ENCODE data around the gene FBLN7. TPM values are rescaled to one million over a fixed set of nuclear protein-coding genes. Genes with fewer than 3 reads are reported as not detected.
A peak's percentile ranks its signal among the peaks of the same experiment; 100 is the strongest.

Gene FBLN7
- total and polyA plus RNA-seq, 11 donors: 0.23 to 2.9 (median 0.49) TPM; not detected in 1

DNA sequence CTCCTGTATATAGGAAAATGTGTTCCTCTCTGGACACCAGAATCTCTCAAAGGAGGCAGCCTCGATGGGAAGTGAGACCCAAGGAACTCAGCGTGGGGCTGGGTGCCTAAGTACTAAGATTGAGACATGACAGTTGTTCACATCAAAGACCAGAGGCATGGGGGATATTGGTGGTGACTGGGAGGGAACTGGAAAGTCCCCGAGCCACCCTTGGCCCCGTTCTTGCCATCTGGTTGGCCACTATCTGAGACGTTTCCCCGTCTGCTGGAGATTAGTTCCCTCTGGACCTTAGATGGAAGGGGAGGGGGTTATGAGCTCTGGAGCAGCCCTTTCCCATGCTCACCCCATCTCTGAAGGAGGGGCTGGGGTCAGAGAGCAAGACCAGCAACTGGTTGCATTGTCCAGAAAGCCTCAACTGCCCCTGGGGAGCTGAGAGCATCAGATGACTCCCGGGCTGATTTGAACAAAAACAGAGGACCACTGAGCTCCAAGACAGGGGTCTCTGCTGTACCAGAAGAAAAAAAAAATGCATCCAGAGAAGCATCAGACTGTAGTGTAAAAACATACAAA, 11.8 kb downstream of the FBLN7 start:
- 52 to 74% (median 69%) methylated on average over 7 of the region's 7 CpGs for WGBS, 4 donors
- Histone ChIP-seq H3K27ac (peak overlapping the region in 9 of 12 donors; percentile 22 to 60 (median 32)), H3K4me3 (no peak overlapping the region), H3K36me3 (no peaks in the 10 kb centered on the region), H3K9me3 (no peaks in the 10 kb centered on the region), H3K27me3 (no peaks in the 10 kb centered on the region), H3K4me1 (peaks cover 0 to 19% (median 2%) of the 10 kb centered on the region in 12 donors)
- intact Hi-C loops (cut with DNase I): loop anchor here in 1 of 10 donors (10.0 kb wide), 1 partner anchor 95 kb away; no protein-coding TSS in a partner anchor
- TF ChIP-seq POLR2A (IDR thresholded peaks at IDR 0.05): no peak
- TF ChIP-seq, protein P1, sequence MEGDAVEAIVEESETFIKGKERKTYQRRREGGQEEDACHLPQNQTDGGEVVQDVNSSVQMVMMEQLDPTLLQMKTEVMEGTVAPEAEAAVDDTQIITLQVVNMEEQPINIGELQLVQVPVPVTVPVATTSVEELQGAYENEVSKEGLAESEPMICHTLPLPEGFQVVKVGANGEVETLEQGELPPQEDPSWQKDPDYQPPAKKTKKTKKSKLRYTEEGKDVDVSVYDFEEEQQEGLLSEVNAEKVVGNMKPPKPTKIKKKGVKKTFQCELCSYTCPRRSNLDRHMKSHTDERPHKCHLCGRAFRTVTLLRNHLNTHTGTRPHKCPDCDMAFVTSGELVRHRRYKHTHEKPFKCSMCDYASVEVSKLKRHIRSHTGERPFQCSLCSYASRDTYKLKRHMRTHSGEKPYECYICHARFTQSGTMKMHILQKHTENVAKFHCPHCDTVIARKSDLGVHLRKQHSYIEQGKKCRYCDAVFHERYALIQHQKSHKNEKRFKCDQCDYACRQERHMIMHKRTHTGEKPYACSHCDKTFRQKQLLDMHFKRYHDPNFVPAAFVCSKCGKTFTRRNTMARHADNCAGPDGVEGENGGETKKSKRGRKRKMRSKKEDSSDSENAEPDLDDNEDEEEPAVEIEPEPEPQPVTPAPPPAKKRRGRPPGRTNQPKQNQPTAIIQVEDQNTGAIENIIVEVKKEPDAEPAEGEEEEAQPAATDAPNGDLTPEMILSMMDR (IDR thresholded peaks at IDR 0.05): no peak
- ATAC-seq: peak in 1 of 4 donors; percentile 18
- DNase-seq: no peak

DNA sequence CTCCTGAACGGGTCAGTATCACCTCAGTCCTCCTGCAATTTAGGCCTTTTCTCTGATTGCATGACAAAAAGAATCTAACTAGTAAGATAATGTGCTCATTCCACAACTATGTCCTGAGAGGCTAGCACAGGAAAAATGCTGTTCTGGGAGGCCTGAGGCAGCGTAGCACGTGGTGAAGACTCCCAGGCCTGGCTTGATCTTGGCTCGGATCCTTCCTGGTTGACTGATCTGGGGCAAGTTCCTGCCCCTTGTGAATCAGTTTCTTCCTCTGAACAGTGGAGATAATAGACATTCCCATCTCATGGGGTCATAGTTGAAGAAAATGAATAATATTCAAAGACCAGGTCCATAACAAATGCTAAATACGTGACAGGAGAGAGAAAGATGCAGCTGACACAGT, 12.3 kb downstream of the FBLN7 start:
- Histone ChIP-seq H3K9me3 (no peaks in the 10 kb centered on the region), H3K27ac (peak overlapping the region in 8 of 12 donors; percentile 30 to 60 (median 46)), H3K4me1 (peaks cover 0 to 19% (median 4%) of the 10 kb centered on the region in 12 donors), H3K4me3 (no peak overlapping the region), H3K36me3 (no peaks in the 10 kb centered on the region), H3K27me3 (no peaks in the 10 kb centered on the region)
- intact Hi-C loops (cut with DNase I): no loop called here
- DNase-seq: peak in 1 of 5 donors; percentile 57
- ATAC-seq: peak in 3 of 4 donors; percentile 66 to 76 (median 67)
- 54 to 64% (median 61%) methylated on average over 5 of the region's 5 CpGs for WGBS, 4 donors
- TF ChIP-seq POLR2A (IDR thresholded peaks at IDR 0.05): no peak
- TF ChIP-seq, protein P1 (IDR thresholded peaks at IDR 0.05): no peak

DNA sequence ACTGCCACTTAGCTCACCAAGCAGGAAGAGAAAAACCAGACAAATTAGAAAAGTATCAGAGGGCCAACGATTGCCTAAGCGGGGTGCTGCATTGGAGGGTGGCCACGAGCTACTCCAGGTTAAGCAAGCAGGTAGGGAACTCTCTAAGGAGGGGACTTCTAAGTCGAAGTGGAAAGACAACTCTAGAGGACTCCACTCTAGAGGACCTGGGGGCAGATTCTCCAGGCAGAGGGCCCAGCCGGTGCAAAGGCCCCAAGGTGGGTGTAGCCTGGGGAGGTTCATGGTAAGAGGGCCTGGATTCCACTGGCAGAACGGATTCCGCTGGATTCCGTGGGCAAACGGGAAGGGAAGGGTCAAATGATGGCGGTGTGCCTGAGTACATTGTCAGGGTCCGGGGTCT, 12.7 kb downstream of the FBLN7 start:
- no peak overlapping the region for H3K4me3 ChIP-seq
- peaks cover 0 to 19% (median 4%) of the 10 kb centered on the region in 12 donors for H3K4me1 ChIP-seq
- ATAC-seq: no peak
- no peaks in the 10 kb centered on the region for H3K9me3 ChIP-seq
- intact Hi-C loops (cut with DNase I): no loop called here
- no peaks in the 10 kb centered on the region for H3K27me3 ChIP-seq
- H3K27ac ChIP-seq: peak overlapping the region in 8 of 12 donors; percentile 30 to 60 (median 46)
- H3K36me3 ChIP-seq: no peaks in the 10 kb centered on the region
- WGBS, 4 donors: 84 to 89% (median 85%) methylated on average over 11 of the region's 11 CpGs
- DNase-seq: no peak
- TF ChIP-seq, protein P1 (IDR thresholded peaks at IDR 0.05): no peak
- TF ChIP-seq POLR2A (IDR thresholded peaks at IDR 0.05): no peak

DNA sequence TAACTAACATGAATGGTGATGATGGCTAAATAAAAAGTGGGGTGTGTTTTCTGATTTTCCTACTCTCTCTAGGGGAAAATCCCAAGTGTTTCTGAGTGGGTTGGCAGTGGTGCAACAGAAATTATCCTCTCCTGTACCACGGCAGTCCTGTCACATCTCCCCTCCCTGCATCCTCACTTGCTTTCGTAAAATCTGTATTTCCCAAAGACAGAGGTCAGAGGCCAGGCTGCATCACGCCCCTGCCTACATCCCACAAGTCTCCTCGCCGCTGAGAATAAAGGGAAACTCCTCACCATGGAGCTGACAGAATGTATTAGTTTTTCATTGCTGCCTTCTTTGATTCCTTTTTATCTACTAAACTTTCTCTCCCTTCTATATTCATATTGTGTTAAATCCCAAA, 13.1 kb downstream of the FBLN7 start:
- no peaks in the 10 kb centered on the region for H3K36me3 ChIP-seq
- no peak for ATAC-seq
- no peaks in the 10 kb centered on the region for H3K27me3 ChIP-seq
- DNase-seq: no peak
- H3K9me3 ChIP-seq: no peaks in the 10 kb centered on the region
- peak overlapping the region in 3 of 12 donors; percentile 44 to 47 (median 46) for H3K27ac ChIP-seq
- intact Hi-C loops (cut with DNase I): no loop called here
- H3K4me1 ChIP-seq: peaks cover 0 to 19% (median 4%) of the 10 kb centered on the region in 12 donors
- no peak overlapping the region for H3K4me3 ChIP-seq
- WGBS, 4 donors: 83 to 95% (median 93%) methylated on average over 5 of the region's 5 CpGs
- TF ChIP-seq, protein P1 (IDR thresholded peaks at IDR 0.05): no peak
- TF ChIP-seq POLR2A (IDR thresholded peaks at IDR 0.05): no peak

Measured in heart left ventricle (tissue), 16 donors.